HL-60 (cell line): ENCODE data around the gene ASIC1.

Experiments used
- POLR2AphosphoS5 ChIP-seq: IDR thresholded peaks from 2 replicates; pipeline ENCODE4 v1.6.1; 2012; ENCODE audit warnings: low read depth
- TF ChIP-seq, protein P1 (sequence below): IDR thresholded peaks from one replicate; pipeline ENCODE4 v1.5.1; 2011; ENCODE audit warnings: low read length, control low read depth, inconsistent platforms; ENCODE audit not compliant: insufficient read depth

GRCh38 chr12:50107416-50108268, 50.2 kb downstream of the ASIC1 start:
- no peak for TF ChIP-seq POLR2AphosphoS5
- TF ChIP-seq, protein P1, sequence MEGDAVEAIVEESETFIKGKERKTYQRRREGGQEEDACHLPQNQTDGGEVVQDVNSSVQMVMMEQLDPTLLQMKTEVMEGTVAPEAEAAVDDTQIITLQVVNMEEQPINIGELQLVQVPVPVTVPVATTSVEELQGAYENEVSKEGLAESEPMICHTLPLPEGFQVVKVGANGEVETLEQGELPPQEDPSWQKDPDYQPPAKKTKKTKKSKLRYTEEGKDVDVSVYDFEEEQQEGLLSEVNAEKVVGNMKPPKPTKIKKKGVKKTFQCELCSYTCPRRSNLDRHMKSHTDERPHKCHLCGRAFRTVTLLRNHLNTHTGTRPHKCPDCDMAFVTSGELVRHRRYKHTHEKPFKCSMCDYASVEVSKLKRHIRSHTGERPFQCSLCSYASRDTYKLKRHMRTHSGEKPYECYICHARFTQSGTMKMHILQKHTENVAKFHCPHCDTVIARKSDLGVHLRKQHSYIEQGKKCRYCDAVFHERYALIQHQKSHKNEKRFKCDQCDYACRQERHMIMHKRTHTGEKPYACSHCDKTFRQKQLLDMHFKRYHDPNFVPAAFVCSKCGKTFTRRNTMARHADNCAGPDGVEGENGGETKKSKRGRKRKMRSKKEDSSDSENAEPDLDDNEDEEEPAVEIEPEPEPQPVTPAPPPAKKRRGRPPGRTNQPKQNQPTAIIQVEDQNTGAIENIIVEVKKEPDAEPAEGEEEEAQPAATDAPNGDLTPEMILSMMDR: no peak
